Cortex of kidney (tissue), 1 donor: ENCODE results near the gene DIAPH1.
"Not testable (repeated sequence)": the region's sequence is repeated elsewhere in the genome, so short reads cannot be mapped to it uniquely, and the experiment has no call there.

Experiments
- DNase-seq: peaks from one replicate; lab custom pipeline; 2025; lab: John Stamatoyannopoulos, UW

Gene DIAPH1

DNA sequence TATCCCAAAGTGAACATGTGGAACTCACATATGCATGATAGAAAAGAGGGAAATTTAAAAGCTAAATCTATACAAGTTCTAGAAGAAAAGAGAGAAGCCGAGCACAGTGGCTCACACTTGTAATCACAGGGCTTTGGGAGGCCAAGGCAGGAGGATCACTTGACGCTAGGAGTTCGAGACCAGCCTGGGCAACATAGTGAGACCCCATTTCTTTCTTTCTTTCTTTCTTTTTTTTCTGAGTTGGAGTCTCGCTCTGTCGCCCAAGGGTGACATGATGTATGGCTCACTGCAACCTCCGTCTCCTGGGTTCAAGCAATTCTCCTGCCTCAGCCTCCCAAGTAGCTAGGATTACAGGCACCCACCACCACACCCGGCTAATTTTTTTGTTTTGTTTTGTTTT is 8.9 kb downstream of the DIAPH1 start:
- DNase-seq, result not testable (repeated sequence)

DNA sequence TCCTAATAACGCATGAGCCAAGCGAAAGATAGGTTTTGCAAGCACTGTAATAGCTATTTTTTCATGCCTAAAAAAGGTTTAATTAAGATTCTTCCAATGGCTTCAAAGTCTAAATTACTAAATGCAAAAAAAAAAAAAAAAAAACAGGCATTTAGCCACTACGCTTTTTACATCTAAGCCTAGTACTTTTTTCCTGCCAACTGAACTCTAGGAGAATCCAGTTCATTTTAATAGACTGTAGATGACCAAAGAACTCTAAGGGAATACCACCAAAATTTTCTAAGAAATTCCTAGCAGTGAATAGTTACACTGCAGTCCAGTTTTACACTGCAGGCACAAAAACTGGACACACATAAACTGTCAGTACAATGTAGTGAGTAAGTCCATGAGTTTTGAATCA is 9.8 kb downstream of the DIAPH1 start:
- no peak for DNase-seq

DNA sequence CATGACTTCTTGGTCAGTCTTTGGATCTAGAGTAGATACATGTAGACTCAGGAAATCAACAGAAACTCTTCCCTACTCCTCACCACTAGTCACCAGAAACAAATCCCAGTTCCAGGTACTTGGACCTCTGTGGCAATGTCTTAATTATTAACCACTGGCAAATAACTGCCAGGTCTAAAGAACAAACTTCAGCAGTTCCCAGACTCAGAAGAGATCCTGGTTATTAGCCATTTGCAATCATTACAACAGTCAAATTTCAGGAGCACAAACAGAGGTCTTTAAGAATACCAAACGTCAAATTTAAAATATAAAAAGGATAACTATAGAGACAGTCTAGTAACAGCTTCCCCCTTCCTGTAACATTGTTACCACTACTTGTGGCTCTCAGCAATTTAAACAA is 10.2 kb downstream of the DIAPH1 start:
- DNase-seq, result no peak

DNA sequence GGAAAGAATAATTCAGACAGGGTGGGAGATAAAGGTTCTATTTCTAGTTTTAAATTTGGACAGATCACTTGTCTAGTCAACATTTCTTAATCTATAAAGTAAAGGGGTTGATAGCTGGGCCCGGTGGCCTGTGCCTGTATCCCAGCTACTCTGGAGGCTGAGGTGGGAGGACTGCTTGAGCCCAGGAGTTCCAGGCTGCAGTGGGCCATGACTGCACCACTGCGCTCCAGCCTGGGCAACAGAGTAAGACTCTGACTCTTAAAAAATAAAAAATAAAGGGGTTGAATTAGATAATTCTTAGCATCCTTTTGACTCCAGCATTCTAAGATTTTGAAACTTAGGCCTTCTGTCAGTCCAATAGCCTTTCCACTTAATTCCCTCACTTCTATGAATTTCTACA is 10.8 kb downstream of the DIAPH1 start:
- no peak for DNase-seq

DNA sequence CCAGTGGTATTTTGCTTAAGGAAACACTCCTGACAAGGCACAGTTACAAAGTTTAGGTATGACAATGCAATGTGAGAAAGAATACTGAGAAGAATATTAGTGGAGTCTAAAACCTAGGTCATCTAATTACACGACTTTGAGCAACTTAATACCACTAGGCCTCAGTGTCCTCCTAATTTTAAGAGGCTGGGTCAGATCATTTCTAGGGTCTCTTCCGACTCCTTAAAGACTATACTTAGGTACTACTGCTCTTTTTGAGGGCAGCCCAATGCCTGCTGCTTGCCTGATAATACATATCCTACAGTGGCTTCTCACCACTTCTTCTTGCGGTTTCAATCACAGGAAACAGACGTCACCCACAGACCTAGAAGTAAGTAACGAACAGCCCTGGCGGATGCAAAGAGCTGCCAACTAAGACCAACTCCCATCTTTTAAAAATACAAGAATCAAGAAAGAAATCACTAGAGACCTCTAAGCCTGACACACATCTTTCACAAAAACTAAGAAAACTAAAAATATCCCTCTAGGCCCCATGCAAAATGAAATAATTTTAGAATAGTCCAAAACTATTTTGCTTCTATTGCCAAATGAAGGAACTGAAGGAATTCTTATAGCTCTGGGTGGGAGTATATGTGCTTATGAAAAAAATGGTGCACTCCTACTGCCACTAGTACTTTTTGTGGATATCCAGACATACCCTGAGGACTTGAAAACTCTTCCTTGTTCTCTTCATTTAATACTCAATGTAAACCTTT is 13.1 kb downstream of the DIAPH1 start:
- DNase-seq, result no peak

DNA sequence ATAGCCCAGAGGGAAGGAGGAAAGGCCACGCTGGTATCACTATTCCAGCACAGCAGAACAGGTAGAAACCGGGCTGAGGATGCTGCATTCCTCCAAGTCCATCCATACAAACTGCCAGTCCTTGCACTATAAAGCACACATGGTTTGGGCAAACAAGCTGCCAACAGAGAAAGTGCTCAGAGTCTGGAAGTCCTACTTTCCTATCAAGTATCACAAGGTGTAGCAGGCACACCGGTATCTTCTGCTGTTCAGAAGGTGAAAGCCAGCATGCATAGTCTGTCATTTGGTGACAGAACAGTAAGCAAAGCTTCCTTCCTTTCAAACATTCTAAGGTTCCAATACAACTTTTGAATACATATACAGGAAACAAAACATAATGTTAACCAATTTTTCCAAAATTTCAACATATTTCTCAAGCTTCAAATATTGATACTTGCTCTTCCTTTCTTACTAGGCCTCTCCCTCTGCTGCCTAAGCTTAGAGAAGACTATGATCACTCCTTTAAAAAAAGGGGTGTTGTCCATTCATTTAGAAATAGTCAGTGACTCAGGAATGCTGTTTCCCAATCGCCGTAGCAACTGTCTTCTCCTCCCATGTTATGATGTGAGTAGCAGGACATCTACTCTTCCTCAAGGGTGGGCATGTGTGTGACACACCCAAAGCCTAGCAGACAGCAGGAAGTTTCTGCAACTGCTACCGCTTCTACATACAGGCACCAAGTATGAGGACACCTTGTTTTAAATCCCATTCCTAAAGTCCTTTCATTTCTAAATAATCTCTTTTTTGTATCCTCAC is 14.7 kb downstream of the DIAPH1 start:
- no peak for DNase-seq

DNA sequence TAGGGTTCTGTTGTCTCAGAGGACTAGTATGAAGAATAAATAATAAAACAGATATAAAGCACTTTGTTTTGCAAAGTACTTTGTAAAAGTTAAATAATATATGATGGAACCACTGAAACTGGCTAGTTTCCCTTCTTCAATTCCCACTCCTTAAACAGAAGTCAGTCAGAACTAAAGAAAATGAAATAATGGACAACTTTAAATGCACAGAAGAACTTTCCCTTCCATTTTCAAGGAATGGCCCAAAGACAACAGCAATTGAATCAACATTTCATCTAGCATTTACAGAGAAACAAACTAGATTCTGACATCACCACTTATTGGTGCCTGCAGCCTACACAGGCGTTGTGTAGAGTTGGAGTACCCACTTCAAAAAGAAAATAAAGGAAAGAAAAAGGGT is 16.2 kb downstream of the DIAPH1 start:
- no peak for DNase-seq

DNA sequence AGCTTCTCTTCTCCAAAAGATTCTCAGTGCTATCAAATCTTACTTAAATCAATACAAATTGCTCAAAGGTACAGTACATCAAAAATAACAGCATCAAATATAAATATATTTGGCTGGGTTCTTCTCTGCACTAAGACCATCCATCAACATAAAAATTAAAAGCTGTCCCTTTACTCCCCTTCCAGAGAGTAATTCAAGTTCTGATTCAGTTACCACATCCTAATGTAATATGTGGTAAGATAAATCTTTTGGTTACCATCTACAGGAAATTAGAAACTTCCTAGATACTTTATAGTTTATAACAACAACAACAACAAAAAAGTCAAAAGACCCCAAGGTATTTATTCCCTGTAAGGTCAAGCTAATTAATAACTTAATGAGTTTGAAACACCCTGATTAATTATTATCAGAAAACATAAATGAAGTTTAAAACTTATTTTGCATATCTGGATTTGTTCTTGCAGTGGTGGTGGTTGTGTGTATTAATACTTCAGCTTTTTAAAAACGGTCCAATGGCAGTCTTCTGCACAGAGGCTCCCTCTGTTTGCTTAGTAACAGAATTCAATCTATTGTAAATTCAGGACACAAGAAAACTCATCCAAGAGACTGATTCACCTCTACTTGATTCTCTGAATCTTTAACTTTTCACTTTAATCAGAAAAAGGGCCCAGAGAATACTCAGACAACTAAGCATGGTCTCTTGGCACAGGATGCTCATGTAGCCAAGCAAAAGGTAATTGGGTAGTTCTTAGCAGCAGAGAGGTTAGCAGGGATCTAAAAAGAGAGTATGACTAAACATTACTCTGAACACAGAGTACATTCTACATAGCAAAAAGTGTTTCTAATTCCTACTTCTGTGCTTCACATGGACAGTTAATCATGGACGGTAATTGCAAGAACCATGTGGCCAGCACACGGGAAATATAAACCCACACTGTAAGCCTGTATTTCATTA is 20.1 kb downstream of the DIAPH1 start:
- DNase-seq, result no peak

DNA sequence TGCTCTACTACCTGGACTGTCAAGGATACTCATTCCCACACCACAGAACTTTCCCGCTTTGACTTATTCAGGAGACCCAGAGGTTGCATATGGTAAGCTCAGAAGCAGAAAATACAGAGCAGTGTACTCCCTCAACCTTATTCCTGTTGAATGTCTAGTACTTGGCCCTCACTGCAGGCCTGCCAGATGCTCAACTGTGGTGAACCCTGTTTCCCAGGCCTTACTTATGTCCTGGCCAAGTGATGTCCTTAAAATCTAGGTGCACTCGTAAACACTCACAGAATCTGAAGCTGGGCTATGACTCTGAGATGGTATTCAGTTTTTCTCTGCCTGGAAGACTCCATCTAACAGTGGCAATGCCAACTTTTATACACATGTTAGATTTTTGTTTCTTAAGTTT is 21.0 kb downstream of the DIAPH1 start:
- no peak for DNase-seq

DNA sequence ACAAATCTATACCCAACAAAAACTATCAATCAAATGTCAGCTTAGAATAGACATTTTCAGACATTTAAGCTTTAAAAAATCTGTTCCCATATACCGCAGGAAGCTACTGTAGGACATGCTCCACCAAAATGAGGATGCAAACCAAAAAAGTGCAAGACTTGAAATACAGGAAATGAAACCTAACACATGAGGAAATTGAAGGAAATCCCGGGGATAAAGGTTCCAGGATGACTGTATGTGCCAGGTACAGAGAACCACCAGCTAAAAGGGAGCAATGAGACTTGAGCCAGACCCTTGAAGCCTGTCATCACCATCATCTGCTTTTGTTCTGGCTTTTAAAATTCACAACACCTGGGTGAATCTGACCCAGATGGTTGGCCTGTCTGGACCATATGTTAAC is 21.4 kb downstream of the DIAPH1 start:
- no peak for DNase-seq

DNA sequence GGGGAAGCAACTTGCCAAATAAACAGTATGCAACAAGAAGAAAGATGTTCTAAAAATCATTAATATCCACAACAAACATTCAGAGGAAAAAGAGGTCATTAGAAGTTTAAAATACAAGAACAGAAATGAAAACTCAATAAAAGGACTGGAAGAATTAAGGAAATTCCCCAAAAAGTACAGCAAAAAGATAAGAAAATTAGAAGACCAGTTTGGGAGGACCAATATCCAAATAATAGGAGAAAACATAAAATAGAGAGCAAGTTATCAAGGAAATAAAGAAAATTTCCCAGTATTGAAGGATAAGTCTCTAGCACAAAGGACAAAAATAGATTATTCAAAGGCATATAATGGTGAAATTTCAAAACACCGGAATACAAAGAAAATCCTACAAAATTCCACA is 21.9 kb downstream of the DIAPH1 start:
- DNase-seq, result no peak

DNA sequence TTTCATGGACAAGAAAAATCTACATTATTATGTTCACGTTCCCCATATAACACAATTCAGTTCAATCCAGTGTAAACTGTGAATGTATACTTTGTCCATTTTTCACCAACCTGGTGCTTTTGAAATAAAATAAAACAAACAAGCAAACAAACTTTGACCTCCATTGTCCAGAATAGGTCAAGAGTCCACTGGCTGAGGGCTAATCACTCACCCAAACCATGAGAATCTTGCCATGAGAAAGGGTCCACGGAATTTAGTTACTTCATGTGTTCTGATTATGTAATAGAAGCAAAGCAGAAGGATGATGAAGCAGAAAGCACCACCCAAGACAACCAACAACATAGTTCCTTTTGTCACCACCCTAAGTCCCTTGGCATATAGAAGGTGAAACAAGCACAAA is 28.7 kb downstream of the DIAPH1 start:
- DNase-seq, result no peak

DNA sequence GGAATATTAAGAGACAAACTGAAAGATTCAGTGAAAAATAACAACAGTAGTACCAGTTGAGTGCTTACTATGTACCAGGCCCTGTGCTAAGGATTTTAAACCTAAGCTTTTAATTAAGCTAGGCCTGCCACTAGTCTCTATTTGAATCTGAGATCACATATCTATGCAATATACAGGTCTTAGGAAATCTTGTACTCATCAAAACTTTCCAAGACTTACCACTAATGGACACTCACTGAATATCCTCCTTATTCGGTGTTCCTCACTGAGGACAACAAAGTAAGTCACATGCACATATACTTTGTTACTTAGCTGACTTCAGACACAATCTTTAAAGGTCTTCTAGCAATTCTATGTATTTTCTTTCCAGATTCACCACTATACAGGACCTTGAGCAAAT is 32.6 kb downstream of the DIAPH1 start:
- DNase-seq, result no peak

DNA sequence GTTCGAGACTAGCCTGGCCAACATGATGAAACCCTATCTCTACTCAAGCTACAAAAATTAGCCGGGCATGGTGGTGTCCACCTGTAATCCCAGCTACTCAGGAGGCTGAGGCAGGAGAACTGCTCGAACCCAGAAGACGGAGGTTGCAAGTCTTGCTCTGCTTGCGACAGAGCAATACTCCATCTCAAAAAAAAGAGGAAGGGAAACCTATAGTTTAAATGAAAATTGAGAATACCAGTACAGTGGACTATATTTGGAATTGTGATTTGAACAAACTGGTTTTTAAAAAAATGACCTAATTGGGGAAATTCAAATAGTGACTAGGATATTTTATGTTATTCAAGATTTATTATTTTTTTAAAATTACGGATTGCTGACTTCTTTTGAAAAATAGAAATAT is 33.2 kb downstream of the DIAPH1 start:
- no peak for DNase-seq

DNA sequence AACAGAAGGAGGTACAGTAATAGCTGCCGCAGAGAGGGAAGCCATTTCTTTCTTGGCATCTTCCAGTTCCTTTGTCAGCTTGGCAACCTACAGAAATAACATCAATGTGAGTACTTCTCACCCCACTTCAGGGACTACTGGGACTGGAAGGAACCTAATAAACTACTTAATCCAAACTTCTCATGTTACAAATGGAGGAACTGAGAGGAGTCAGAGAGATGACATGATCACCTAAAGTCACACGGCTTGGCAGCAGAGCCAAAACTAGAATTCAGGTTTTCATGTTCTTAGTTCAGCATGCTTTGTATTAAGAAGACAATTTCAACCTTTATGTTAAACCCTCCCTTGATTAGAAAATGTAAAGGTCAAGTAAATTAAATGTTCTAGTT is 44.7 kb downstream of the DIAPH1 start:
- no peak for DNase-seq

DNA sequence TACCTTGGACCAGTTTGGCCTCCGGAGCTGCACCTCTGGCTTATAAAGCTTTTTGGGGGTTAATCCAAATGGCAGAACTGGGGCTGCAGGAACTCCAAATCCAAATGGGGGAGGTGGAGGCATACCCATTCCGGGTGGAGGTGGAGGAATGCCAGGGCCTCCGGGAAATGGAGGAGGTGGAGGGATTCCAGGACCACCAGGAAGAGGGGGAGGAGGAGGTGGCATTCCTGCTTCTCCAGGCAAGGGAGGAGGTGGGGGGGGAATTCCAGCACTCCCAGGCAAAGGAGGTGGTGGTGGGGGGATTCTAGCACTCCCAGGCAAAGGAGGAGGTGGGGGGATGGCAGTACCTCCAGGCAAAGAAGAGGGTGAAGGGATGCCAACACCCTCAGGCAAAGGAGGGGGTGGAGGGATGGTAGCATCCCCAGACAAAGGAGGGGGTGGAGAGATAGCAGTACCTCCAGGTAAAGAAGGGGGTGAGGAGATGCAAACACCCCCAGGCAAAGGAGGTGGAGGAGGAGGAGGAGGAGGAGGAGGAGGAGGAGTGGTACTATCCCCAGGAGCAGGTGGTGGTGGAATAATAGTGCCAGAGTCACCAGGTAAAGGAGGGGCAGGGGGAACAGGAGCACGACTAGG is 45.2 kb downstream of the DIAPH1 start:
- no peak for DNase-seq

DNA sequence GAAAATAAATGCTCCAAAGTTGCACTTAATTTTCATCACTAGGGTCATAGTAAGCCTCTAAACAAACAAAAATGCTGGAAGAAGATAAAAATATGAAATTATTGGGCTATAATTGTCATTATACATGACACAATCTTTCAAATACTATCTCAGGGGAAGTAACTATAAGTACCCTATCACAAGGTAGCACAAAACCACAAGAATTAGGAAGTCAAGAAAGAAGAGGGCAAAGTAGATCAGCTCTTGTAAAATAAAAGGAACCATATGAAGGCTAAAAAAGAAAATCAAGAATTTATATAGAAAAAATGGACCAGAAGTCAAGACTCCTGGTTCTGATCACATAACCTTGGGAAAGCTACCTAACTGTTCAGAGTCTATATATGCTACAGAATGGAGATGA is 48.1 kb downstream of the DIAPH1 start:
- DNase-seq, result no peak

DNA sequence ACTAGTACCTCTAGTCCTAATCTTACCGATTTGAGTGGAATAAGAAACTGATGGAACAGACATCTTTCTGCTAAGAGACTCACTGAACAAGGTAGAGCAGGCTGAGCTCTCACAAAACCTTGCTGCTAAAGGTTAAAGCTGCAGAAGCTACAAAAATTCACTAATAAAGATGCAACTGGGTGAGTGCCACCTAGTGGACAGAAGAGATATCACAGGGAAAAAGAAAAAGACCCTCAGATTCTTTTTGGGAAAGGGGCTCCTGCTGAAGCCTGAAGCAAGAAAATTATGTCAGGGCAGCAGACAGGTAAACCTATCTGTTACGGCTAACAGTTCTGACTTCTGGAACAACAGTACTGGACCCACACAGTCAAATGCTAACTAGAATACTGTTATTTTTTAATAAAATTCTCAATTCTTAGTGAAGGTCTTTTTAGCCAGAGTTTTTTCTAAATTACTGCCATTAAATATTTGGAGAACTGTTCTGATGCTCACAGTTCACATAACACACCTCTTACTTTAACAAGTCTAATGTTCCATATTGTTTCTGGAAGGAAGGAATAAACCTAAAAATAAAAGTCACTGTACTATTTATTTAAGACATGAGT is 51.2 kb downstream of the DIAPH1 start:
- DNase-seq, result no peak

DNA sequence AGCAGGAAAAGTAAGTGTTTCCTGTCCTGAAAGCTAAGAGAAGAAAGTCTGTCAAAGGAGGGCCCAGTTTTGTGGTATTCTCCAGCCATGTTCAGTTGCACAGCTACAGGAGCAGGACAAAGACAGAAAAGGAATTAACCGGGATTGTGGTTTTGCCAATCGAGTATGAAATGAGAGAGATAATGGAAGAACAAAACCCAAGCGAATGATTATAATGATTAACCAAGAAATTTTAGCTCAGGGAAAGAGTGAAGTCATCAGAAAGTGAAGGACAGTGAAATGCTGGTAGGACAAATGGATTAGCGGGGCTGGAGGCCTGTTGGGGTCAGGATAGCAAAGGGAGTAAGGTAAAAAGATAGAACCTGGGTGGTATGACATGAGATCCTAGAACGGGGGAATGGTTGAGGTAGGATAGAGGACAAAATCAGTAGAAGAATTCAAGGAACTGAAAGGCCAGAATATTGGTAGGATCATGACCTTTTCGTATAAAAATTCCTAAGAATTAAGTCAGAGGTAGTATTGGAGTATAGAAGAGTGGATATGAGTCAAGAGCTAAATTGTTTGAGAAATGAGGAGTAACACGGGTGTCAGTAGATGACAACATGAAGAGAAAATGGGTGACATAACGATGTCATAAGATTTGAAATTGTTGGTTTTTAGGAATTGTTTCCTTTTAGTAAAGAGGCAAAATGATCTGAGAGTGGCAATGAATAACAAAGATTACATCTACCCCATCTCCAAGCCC is 52.8 kb downstream of the DIAPH1 start:
- DNase-seq, result no peak

DNA sequence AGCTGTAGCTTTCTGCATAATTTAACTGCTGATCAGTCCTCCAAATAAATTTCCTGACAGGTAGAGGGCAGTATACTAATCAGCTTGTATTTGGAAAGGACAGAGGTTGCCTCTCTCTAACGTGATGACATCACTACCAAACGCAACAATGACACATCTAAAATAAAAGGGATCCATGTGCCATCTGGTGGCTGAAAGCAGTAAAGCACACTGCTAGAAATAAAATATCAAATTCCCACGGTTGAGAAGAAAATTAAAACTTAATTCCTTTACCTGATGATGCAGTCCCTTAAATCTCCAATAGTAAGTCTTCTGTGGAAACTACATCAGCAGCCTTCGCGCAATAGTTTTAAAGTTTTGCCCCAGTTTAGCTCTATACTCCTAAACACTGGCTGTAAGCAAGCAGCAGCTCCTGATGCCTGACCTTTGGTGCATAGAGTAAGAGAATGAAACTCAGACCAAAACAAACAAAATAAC is 54.5 kb downstream of the DIAPH1 start:
- DNase-seq, result no peak
